Activated CD4-positive, alpha-beta memory T cell treated with anti-CD3 and anti-CD28 coated beads, Interleukin-2, amount 10 ng/mL, durations not matched to agents 7 days and 5 days (primary cell): ENCODE measurements around the gene FAM89A. TPM values are rescaled to one million over a fixed set of nuclear protein-coding genes. Genes with fewer than 3 reads are reported as not detected.
"Not testable (repeated sequence)": the region's sequence is repeated elsewhere in the genome, so short reads cannot be mapped to it uniquely, and the experiment has no call there.

Source experiments
- CTCF ChIA-PET: fragments of 350-600 bp; sonication (Branson Sonifier 250); formaldehyde crosslinking; loops from one replicate; lab custom pipeline; 2021; ENCODE audit warnings: antibody characterized with exemption, inconsistent platforms; lab: Charles Lee
- POLR2A ChIA-PET: fragments of 350-600 bp; sonication (Branson Sonifier 250); formaldehyde crosslinking; loops from one replicate; lab custom pipeline; 2021; ENCODE audit warnings: antibody characterized with exemption; lab: Charles Lee
- DNase-seq: peaks from one replicate; pipeline ENCODE4 v3.0.0-alpha.2; 2020
- H3K27ac Mint-ChIP-seq: one replicate; pipeline ENCODE4 v1.8.0; 2021; ENCODE audit warnings: mild to moderate bottlenecking, mixed read lengths
- H3K27me3 Mint-ChIP-seq: one replicate; pipeline ENCODE4 v1.8.0; 2021; ENCODE audit warnings: mixed read lengths
- H3K36me3 Mint-ChIP-seq: one replicate; pipeline ENCODE4 v1.8.0; 2021; ENCODE audit warnings: low read depth, mixed read lengths
- H3K4me1 Mint-ChIP-seq: one replicate; pipeline ENCODE4 v1.8.0; 2021; ENCODE audit warnings: mixed read lengths
- H3K4me3 Mint-ChIP-seq: one replicate; pipeline ENCODE4 v1.8.0; 2021; ENCODE audit warnings: mild to moderate bottlenecking, mixed read lengths
- H3K9me3 Mint-ChIP-seq: one replicate; pipeline ENCODE4 v1.8.0; 2021; ENCODE audit warnings: mixed read lengths
- total RNA-seq, 2 experiments: library from RNA; stranded (reverse); gene quantifications; one replicate each; pipeline ENCODE4 v1.2.3, GENCODE V29; 2021

FAM89A gene
- total RNA-seq, 2 experiments from 2014 or later, result 6.8 to 6.9 TPM

GRCh38 chr1:231039161-231040018, 664 bp downstream of the FAM89A start:
- Mint-ChIP-seq H3K4me1 (peaks cover 30% of the 10 kb centered on the region), H3K27ac (no peak overlapping the region), H3K4me3 (peak overlapping the region; percentile 72), H3K27me3 (peaks cover 20% of the 10 kb centered on the region), H3K36me3 (no peaks in the 10 kb centered on the region), H3K9me3 (no peaks in the 10 kb centered on the region)
- DNase-seq, result peak; percentile 43
- CTCF ChIA-PET, result interaction anchor here (0.8 to 1.4 kb wide), 4 partner anchors 62 to 827 kb away, joined by 3 read pairs; no protein-coding TSS in a partner anchor
- POLR2A ChIA-PET, result interaction anchor here (1.1 to 3.4 kb wide), 6 partner anchors 14 to 396 kb away, joined by 4 to 18 read pairs (median 6); partner anchors contain the start of genes ARV1 and TTC13

- CTCF ChIA-PET, result no interaction called here
These were observed 2.2 kb downstream of the FAM89A start for GRCh38 chr1:231037585-231038517.

GRCh38 chr1:231036416-231036815, 3.6 kb downstream of the FAM89A start:
- Mint-ChIP-seq H3K4me3 (no peak overlapping the region), H3K36me3 (no peaks in the 10 kb centered on the region), H3K9me3 (no peaks in the 10 kb centered on the region), H3K27ac (no peak overlapping the region), H3K4me1 (peaks cover 29% of the 10 kb centered on the region), H3K27me3 (peaks cover 11% of the 10 kb centered on the region)
- POLR2A ChIA-PET, result interaction anchor here (0.6 kb wide), 1 partner anchor 7 kb away, joined by 3 read pairs; no protein-coding TSS in a partner anchor
- no peak for DNase-seq
- CTCF ChIA-PET, result interaction anchor here (1.1 kb wide), 1 partner anchor 116 kb away, joined by 4 read pairs; no protein-coding TSS in a partner anchor

More at GRCh38 chr1:231037585-231038517, 2.2 kb downstream of the FAM89A start:
- Mint-ChIP-seq H3K9me3 (no peaks in the 10 kb centered on the region), H3K27ac (no peak overlapping the region), H3K36me3 (no peaks in the 10 kb centered on the region), H3K4me1 (peaks cover 30% of the 10 kb centered on the region), H3K27me3 (peaks cover 20% of the 10 kb centered on the region), H3K4me3 (peak overlapping the region; percentile 1)
- POLR2A ChIA-PET, result interaction anchor here (0.9 to 3.4 kb wide), 3 partner anchors 16 to 92 kb away, joined by 3 to 18 read pairs (median 5); partner anchors contain the start of genes ARV1 and TTC13
- DNase-seq, result no peak

- Mint-ChIP-seq H3K9me3 (no peaks in the 10 kb centered on the region), H3K36me3 (no peaks in the 10 kb centered on the region), H3K27ac (no peak overlapping the region), H3K27me3 (peaks cover 7% of the 10 kb centered on the region), H3K4me1 (peaks cover 26% of the 10 kb centered on the region), H3K4me3 (no peak overlapping the region)
- CTCF ChIA-PET, result interaction anchor here (1.1 kb wide), 1 partner anchor 116 kb away, joined by 4 read pairs; no protein-coding TSS in a partner anchor
- no peak for DNase-seq
- POLR2A ChIA-PET, result interaction anchor here (0.6 to 0.8 kb wide), 2 partner anchors 8 to 10 kb away, joined by 3 read pairs; no protein-coding TSS in a partner anchor
These were observed 4.3 kb downstream of the FAM89A start for GRCh38 chr1:231035799-231036198.

- Mint-ChIP-seq H3K4me1 (peaks cover 19% of the 10 kb centered on the region), H3K9me3 (no peaks in the 10 kb centered on the region), H3K4me3 (no peak overlapping the region), H3K27me3 (peaks cover 5% of the 10 kb centered on the region), H3K36me3 (no peaks in the 10 kb centered on the region), H3K27ac (no peak overlapping the region)
- POLR2A ChIA-PET, result no interaction called here
- no peak for DNase-seq
- CTCF ChIA-PET, result no interaction called here
These were observed 7.1 kb downstream of the FAM89A start for GRCh38 chr1:231032963-231033362.

- no peak overlapping the region for H3K27ac Mint-ChIP-seq
- ChIA-PET CTCF (no interaction called here), POLR2A (no interaction called here)
- H3K4me1 Mint-ChIP-seq, result no peaks in the 10 kb centered on the region
- H3K36me3 Mint-ChIP-seq, result no peaks in the 10 kb centered on the region
- no peak overlapping the region for H3K4me3 Mint-ChIP-seq
- no peak for DNase-seq
- no peaks in the 10 kb centered on the region for H3K27me3 Mint-ChIP-seq
- H3K9me3 Mint-ChIP-seq, result no peaks in the 10 kb centered on the region
These were observed 10.2 kb downstream of the FAM89A start for GRCh38 chr1:231029841-231030240.

GRCh38 chr1:231029247-231029646, 10.8 kb downstream of the FAM89A start:
- H3K36me3 Mint-ChIP-seq, H3K4me1 Mint-ChIP-seq, H3K27me3 Mint-ChIP-seq, H3K9me3 Mint-ChIP-seq, POLR2A ChIA-PET, DNase-seq, H3K4me3 Mint-ChIP-seq, H3K27ac Mint-ChIP-seq, CTCF ChIA-PET: not testable (repeated sequence)

GRCh38 chr1:231028682-231029081, 11.4 kb downstream of the FAM89A start:
- ChIA-PET POLR2A (no interaction called here), CTCF (no interaction called here)
- Mint-ChIP-seq H3K4me3 (no peak overlapping the region), H3K9me3 (no peaks in the 10 kb centered on the region), H3K27me3 (no peaks in the 10 kb centered on the region), H3K4me1 (no peaks in the 10 kb centered on the region), H3K27ac (no peak overlapping the region), H3K36me3 (no peaks in the 10 kb centered on the region)
- no peak for DNase-seq

GRCh38 chr1:231027971-231028370, 12.1 kb downstream of the FAM89A start:
- DNase-seq, result no peak
- H3K4me1 Mint-ChIP-seq, result no peaks in the 10 kb centered on the region
- no peaks in the 10 kb centered on the region for H3K9me3 Mint-ChIP-seq
- H3K27me3 Mint-ChIP-seq, result no peaks in the 10 kb centered on the region
- H3K36me3 Mint-ChIP-seq, result no peaks in the 10 kb centered on the region
- POLR2A ChIA-PET, result no interaction called here
- no peak overlapping the region for H3K27ac Mint-ChIP-seq
- CTCF ChIA-PET, result no interaction called here
- H3K4me3 Mint-ChIP-seq, result no peak overlapping the region

GRCh38 chr1:231027136-231027925, 12.7 kb downstream of the FAM89A start:
- ChIA-PET POLR2A (no interaction called here), CTCF (no interaction called here)
- Mint-ChIP-seq H3K27ac (no peak overlapping the region), H3K27me3 (no peaks in the 10 kb centered on the region), H3K4me3 (no peak overlapping the region), H3K4me1 (no peaks in the 10 kb centered on the region), H3K36me3 (no peaks in the 10 kb centered on the region), H3K9me3 (no peaks in the 10 kb centered on the region)
- DNase-seq, result no peak

GRCh38 chr1:231026576-231026975, 13.5 kb downstream of the FAM89A start:
- ChIA-PET CTCF (no interaction called here), POLR2A (no interaction called here)
- no peaks in the 10 kb centered on the region for H3K9me3 Mint-ChIP-seq
- no peaks in the 10 kb centered on the region for H3K36me3 Mint-ChIP-seq
- H3K27ac Mint-ChIP-seq, result no peak overlapping the region
- no peak for DNase-seq
- no peak overlapping the region for H3K4me3 Mint-ChIP-seq
- no peaks in the 10 kb centered on the region for H3K27me3 Mint-ChIP-seq
- H3K4me1 Mint-ChIP-seq, result no peaks in the 10 kb centered on the region

- POLR2A ChIA-PET, result no interaction called here
These were observed 16.9 kb downstream of the FAM89A start for GRCh38 chr1:231023150-231023549.

More at GRCh38 chr1:231023150-231023549, 16.9 kb downstream of the FAM89A start:
- DNase-seq, result no peak
- Mint-ChIP-seq H3K36me3 (peaks cover 6% of the 10 kb centered on the region), H3K9me3 (no peaks in the 10 kb centered on the region), H3K27me3 (no peaks in the 10 kb centered on the region), H3K27ac (no peak overlapping the region), H3K4me1 (peaks cover 21% of the 10 kb centered on the region), H3K4me3 (no peak overlapping the region)
- CTCF ChIA-PET, result no interaction called here
